SK-N-MC (cell line): ENCODE measurements around the gene WASL.
"Not testable (repeated sequence)": the region's sequence is repeated elsewhere in the genome, so short reads cannot be mapped to it uniquely, and the experiment has no call there.

ENCODE experiments used
- DNase-seq: peaks from one replicate; pipeline ENCODE4 v3.0.0-alpha.2; 2011; ENCODE audit warnings: low read depth, low spot score
- H3K27ac ChIP-seq: fragments of 200-600 bp; sonication (generic); 2 replicates; pipeline ENCODE4 v1.5.1; 2016; ENCODE audit warnings: mixed run types
- H3K36me3 ChIP-seq: fragments of 200-600 bp; sonication (generic); 2 replicates; pipeline ENCODE4 v1.6.1; 2017; ENCODE audit warnings: antibody characterized with exemption, low read length, mixed read lengths; ENCODE audit not compliant: insufficient read depth
- H3K4me3 ChIP-seq: fragments of 200-600 bp; sonication (generic); 2 replicates; pipeline ENCODE4 v1.5.1; 2016
- H3K9ac ChIP-seq: fragments of 200-600 bp; sonication (generic); 2 replicates; pipeline ENCODE4 v1.8.0; 2017; ENCODE audit warnings: mixed run types, mixed read lengths; ENCODE audit not compliant: insufficient read length
- H3K9me3 ChIP-seq: fragments of 200-600 bp; sonication (generic); 2 replicates; pipeline ENCODE4 v1.6.1; 2017; ENCODE audit warnings: low read depth, mild to moderate bottlenecking, antibody characterized with exemption, low read length, moderate library complexity, mixed read lengths
- EZH2 ChIP-seq: fragments of 200-600 bp; sonication (generic); IDR thresholded peaks from one replicate; pipeline ENCODE4 v1.6.1; 2017; ENCODE audit warnings: antibody characterized with exemption
- FOXP2 ChIP-seq: optimal IDR thresholded peaks from 2 replicates; pipeline ENCODE3; 2011; ENCODE audit warnings: mild to moderate bottlenecking, moderate library complexity; ENCODE audit not compliant: insufficient read depth; ENCODE audit errors: extremely low read length, control extremely low read depth
- POLR2AphosphoS5 ChIP-seq: IDR thresholded peaks from 2 replicates; pipeline ENCODE4 v1.6.1; 2012; ENCODE audit warnings: mild to moderate bottlenecking, low read depth, low read length, borderline replicate concordance

Gene WASL

DNA sequence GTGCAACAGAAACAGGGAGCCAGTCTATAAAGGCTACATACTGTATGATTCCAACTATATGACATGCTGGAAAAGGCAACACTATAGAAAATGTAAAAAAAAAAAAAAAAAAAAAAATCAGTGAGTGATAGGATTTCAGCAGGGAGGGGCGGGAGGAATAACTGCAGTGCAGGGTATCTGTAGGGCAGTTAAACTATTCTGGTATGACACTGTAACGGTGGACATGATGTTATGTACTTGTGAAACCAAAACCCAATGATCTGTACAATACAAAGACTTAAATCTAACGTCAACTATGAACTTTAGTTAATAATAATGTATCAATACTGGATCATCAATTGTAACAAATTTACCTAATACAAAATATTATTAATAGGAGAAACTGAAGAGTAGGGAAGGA is 14.3 kb downstream of the WASL start:
- H3K9me3 ChIP-seq: peaks cover 10% of the 10 kb centered on the region
- H3K27ac ChIP-seq: no peak overlapping the region
- peaks cover 25% of the 10 kb centered on the region for H3K36me3 ChIP-seq
- no peak overlapping the region for H3K9ac ChIP-seq
- TF ChIP-seq FOXP2 (no peak), POLR2AphosphoS5 (no peak), EZH2 (no peak)
- no peak for DNase-seq
- H3K4me3 ChIP-seq: no peak overlapping the region

DNA sequence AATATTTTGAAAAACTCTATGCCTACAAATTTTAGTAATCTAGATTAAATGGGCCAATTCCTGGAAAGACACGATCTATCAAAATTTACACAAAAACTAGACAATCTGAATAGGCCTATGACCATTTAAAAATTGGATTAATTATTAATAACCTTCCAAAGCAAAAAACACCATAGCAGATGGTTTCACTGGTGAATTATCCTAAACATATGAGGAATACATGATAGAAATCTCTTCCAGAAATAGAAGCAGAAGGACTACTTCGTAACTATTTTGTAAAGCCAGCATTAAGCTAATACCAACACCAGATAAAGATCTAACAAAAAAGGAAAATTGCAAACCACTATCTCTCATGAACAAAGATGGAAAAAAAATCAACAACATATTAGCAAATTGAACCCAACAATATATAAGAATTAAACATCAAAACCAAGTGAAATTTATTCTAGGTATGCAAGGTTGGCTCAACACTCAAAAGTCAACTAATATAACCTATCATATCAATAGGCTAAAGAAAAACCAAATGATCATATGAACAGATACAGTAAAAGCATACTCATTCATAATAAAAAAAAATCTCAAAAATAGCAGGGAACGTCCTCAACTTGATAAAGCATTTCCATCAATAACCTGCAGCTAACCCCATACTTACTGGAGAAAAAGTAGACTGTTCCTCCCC is 16.3 kb downstream of the WASL start:
- Histone ChIP-seq H3K27ac (no peak overlapping the region), H3K9me3 (peaks cover 11% of the 10 kb centered on the region), H3K4me3 (no peak overlapping the region), H3K36me3 (peaks cover 27% of the 10 kb centered on the region), H3K9ac (no peak overlapping the region)
- TF ChIP-seq EZH2 (no peak), FOXP2 (no peak), POLR2AphosphoS5 (no peak)
- no peak for DNase-seq

DNA sequence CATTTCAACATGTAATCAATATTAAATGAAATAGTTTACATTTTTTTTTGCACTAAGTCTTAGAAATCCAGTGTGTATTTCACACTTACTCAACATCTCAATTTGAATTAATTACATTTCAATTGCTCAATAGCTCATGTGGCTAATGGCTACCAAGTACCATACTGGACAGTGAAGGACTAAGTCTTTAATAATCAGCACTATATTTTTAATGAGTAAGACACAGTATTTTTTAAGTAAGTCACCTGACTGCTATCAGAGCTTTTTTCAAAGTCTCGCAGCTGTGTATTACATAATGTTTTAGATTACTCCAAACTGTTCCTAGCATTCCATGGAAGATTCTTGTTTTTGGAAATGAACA is 19.6 kb downstream of the WASL start:
- no peak for TF ChIP-seq EZH2
- TF ChIP-seq POLR2AphosphoS5: no peak
- TF ChIP-seq FOXP2: no peak
- DNase-seq: no peak
- H3K9ac ChIP-seq: no peak overlapping the region
- no peak overlapping the region for H3K27ac ChIP-seq
- peaks cover 27% of the 10 kb centered on the region for H3K36me3 ChIP-seq
- H3K9me3 ChIP-seq: peaks cover 11% of the 10 kb centered on the region; the same call in 1 of the 2 replicates
- H3K4me3 ChIP-seq: no peak overlapping the region

DNA sequence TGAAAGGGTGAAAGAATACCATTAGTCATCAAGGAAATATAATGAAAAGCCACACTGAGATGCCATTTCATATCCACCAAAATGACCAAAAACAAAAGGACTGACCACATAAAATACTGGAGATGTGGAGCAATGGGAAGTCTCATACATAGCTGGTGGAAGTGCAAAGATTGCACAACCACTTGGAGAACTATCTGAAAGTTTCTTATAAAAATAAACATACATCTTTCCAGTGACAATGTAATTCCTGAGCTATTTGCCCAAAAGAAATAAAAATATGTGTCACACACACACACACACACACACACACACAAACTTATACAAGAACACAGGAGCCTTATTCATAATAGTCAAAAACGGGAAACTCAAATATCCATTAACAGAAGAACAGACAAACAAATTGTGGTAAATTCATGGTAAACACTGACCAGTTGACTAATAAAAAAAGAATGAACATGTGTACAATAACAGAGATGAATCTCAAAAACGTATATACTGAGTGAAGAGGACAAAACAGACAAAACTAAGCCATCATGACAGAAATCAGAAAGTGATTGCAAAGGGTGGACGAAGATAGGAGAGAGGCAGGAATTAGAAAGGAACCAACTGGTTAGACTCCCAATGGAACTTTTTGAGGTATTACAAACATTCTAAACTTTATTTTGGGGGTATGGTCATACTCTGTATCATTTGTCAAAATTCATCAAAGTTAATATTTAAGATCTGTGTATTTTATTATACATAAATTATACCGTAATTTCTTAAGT is 21.5 kb downstream of the WASL start:
- Histone ChIP-seq H3K36me3 (peaks cover 13% of the 10 kb centered on the region), H3K9ac (no peak overlapping the region), H3K27ac (no peak overlapping the region), H3K9me3 (peaks cover 11% of the 10 kb centered on the region; the same call in 1 of the 2 replicates), H3K4me3 (no peak overlapping the region)
- TF ChIP-seq POLR2AphosphoS5 (no peak), FOXP2 (no peak), EZH2 (no peak)
- DNase-seq: no peak

DNA sequence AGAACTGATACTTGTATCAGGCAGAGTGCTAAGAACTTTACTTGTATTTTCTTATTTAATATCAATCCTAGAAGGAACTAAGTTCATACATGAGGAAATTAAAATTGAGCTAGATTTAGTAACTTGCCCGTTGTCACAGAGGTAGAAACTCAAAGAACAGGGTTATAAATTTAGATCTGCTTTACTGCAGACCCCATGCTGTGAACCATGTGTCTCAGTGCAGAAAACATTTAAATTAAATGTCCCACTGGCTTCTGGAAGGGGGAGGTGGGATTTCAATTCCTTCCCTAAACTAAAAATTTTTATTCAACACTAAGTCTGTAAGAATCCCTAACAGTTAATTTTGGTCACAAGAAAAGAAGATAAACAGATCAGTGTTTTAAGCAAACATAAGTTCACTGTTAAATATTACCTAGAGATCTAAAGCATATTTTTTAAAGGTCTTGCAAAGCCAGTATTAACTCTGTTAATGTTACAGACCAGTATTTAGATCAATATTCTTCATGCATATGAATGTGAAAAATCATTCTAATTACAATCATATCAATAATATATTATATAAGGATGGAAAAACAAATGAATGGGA is 23.1 kb downstream of the WASL start:
- no peak for TF ChIP-seq FOXP2
- TF ChIP-seq EZH2: no peak
- TF ChIP-seq POLR2AphosphoS5: no peak
- Histone ChIP-seq H3K9me3 (peaks cover 6% of the 10 kb centered on the region; the same call in 1 of the 2 replicates), H3K36me3 (peaks cover 10% of the 10 kb centered on the region), H3K9ac (no peak overlapping the region), H3K4me3 (peak overlapping the region; percentile 70), H3K27ac (peak overlapping the region; percentile 90; the same call in 1 of the 2 replicates)
- peak; percentile 57 for DNase-seq

DNA sequence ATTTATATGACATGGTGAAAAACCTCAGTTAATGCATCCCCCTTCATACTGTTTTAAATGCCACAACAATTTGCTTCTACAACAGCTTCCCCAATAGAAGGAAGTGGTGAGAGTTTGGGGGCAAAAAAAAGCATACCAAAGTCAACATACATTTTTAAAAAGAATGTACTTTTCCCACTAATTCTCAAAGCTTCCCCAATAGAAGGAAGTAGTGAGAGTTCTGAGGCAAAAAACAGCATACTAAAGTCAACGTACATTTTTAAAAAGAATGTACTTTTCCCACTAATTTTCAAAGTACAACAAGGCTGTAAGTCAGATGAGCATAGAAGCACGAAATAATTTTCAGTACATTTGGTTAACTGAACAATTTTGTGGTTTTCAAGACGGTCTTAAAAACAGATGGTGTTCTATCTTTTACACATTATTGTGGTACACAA is 24.0 kb downstream of the WASL start:
- Histone ChIP-seq H3K9me3 (peaks cover 4% of the 10 kb centered on the region; the same call in 1 of the 2 replicates), H3K4me3 (peak overlapping the region; percentile 70), H3K27ac (peak overlapping the region; percentile 90), H3K9ac (peak overlapping the region; percentile 50), H3K36me3 (peaks cover 5% of the 10 kb centered on the region)
- DNase-seq: no peak
- TF ChIP-seq FOXP2: no peak
- no peak for TF ChIP-seq POLR2AphosphoS5
- TF ChIP-seq EZH2: no peak

DNA sequence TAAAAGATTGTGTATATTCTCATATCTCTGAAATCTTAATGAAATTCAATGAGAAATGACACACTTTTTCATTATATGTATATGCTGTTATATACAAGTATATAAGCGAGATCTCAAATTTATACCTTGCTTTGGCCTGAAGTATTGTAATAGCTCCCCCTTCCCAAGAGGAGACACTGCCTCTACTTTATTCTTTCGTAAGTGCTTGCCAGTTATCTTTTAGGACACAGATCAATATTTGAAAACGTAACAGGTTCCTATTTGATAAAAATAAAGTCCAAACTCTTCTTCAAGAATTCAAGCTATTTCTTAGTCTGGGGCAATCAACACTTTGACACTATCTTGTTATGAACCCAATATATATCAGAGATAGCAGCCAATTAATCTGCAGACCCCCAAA is 24.9 kb downstream of the WASL start:
- H3K9me3 ChIP-seq: no peaks in the 10 kb centered on the region
- TF ChIP-seq FOXP2 (no peak), EZH2 (no peak), POLR2AphosphoS5 (no peak)

DNA sequence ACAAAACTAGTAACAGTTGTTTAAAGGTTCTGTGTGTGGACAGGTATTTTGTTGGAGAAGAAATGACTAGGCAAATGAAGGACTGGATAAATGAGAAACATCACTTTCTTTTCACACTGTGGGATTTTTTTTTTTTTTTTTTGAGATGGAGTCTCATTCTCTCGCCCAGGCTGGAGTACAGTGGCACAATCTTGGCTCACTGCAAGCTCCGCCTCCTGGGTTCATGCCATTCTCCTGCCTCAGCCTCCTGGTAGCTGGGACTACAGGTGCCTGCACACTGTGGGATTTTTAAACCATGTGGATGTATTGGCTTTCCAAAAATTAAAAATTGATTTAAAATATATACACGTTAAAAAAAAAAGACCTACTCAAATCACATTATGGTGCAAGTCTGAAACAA is 28.3 kb downstream of the WASL start:
- DNase-seq, H3K9ac ChIP-seq, H3K4me3 ChIP-seq, H3K27ac ChIP-seq, H3K9me3 ChIP-seq, H3K36me3 ChIP-seq: not testable (repeated sequence)

More for the DNA sequence above, 24.9 kb downstream of the WASL start:
- H3K27ac ChIP-seq: peak overlapping the region; percentile 90; the same call in 1 of the 2 replicates
- no peak overlapping the region for H3K9ac ChIP-seq
- no peak for DNase-seq
- H3K36me3 ChIP-seq: peaks cover 5% of the 10 kb centered on the region; the same call in 1 of the 2 replicates
- H3K4me3 ChIP-seq: peak overlapping the region; percentile 70; the same call in 1 of the 2 replicates
